Esophagus squamous epithelium (tissue), 4 donors: Measurements from ENCODE around the gene GNB3.

Experiments used
- CTCF ChIP-seq, 6 experiments: fragments of 450-650 bp in 4 of 6; fragments of 200-600 bp in 2 of 6; sonication (generic) in 2 of 6; IDR thresholded peaks; one replicate each; pipeline ENCODE4 v1.5.1; 2016 to 2019; ENCODE audit warnings: antibody characterized with exemption in 6 of 6, mild to moderate bottlenecking in 4 of 6, moderate library complexity in 4 of 6
- POLR2A ChIP-seq, 4 donors: fragments of 450-650 bp; IDR thresholded peaks; one replicate each; pipeline ENCODE4 v1.6.1; 2017; ENCODE audit warnings: antibody characterized with exemption in 4 of 4, mild to moderate bottlenecking in 4 of 4, moderate library complexity in 3 of 4

GRCh38 chr12:6866920-6867412, 26.2 kb downstream of the GNB3 start:
- TF ChIP-seq POLR2A (IDR thresholded peaks at IDR 0.05): no peak
- TF ChIP-seq CTCF (IDR thresholded peaks at IDR 0.05): no peak
